Measurements from ENCODE around the gene SLC22A17. TPM values are rescaled to one million over a fixed set of nuclear protein-coding genes. Genes with fewer than 3 reads are reported as not detected.

Gene SLC22A17
- total and polyA plus RNA-seq, 2 of the 13 experiments (the other 11 are each of a cell fraction or from before 2014, with no cell fraction given): 0.95 to 1.1 TPM

GRCh38 chr14:23301969-23302289, 50.8 kb downstream of the SLC22A17 start (continued):
- TF ChIP-seq NFE2 (CRISPR knock-in tag; IDR thresholded peaks at IDR 0.05) (peak; percentile 27; the same call in 1 of the 2 replicates), ZNF790 (CRISPR knock-in tag; IDR thresholded peaks at IDR 0.05; ENCODE audit: borderline replicate concordance) (peak; percentile 99; the same call in 1 of the 2 replicates), ZNF484 (CRISPR knock-in tag; IDR thresholded peaks at IDR 0.05; ENCODE audit: borderline replicate concordance, low read depth) (peak; percentile 96; the same call in 1 of the 2 replicates), IRF1 (CRISPR knock-in tag; IDR thresholded peaks at IDR 0.05; ENCODE audit: low read depth) (peak; percentile 86; the same call in 1 of the 2 replicates), ATF6 (CRISPR knock-in tag; conservative IDR thresholded peaks at IDR 0.05) (peak; percentile 75; the same call in 1 of the 2 replicates), ZNF282 (IDR thresholded peaks at IDR 0.05; ENCODE audit: partially characterized antibody) (no peak), ZNF510 (CRISPR knock-in tag; IDR thresholded peaks at IDR 0.05; ENCODE audit: low read depth) (0 out of 2 replicates have a peak, but pooled peaks have one; percentile 60), ZNF549 (CRISPR knock-in tag; IDR thresholded peaks at IDR 0.05) (peak; percentile 65), ZNF547 (CRISPR knock-in tag; IDR thresholded peaks at IDR 0.05) (peak; percentile 100), PHF20 (CRISPR knock-in tag; IDR thresholded peaks at IDR 0.05) (no peak), RBM22 (optimal IDR thresholded peaks at IDR 0.05; ENCODE audit: low read length) (no peak), SP1 (IDR thresholded peaks at IDR 0.05) (no peak), SP1 (CRISPR knock-in tag; IDR thresholded peaks at IDR 0.05) (peak; percentile 35), MBNL3 (CRISPR knock-in tag; conservative IDR thresholded peaks at IDR 0.05) (0 out of 2 replicates have a peak, but pooled peaks have one; percentile 80), USF2 (IDR thresholded peaks at IDR 0.05; ENCODE audit: low read depth, low read length) (no peak), USF2 (CRISPR knock-in tag; IDR thresholded peaks at IDR 0.05; ENCODE audit: borderline replicate concordance) (no peak; the same call in 1 of the 2 replicates), ZNF598 (CRISPR knock-in tag; IDR thresholded peaks at IDR 0.05; ENCODE audit: borderline replicate concordance) (no peak), RFXANK (CRISPR knock-in tag; IDR thresholded peaks at IDR 0.05) (peak; percentile 59), IRX3 (CRISPR knock-in tag; IDR thresholded peaks at IDR 0.05; ENCODE audit: borderline replicate concordance, low read depth) (peak; percentile 94), ZNF788 (CRISPR knock-in tag; IDR thresholded peaks at IDR 0.05; ENCODE audit: borderline replicate concordance) (peak; percentile 49; the same call in 1 of the 2 replicates), SKIL (CRISPR knock-in tag; IDR thresholded peaks at IDR 0.05; ENCODE audit: borderline replicate concordance) (no peak), CHD4 (IDR thresholded peaks at IDR 0.05; ENCODE audit: borderline replicate concordance, low read length) (no peak), ZNF34 (CRISPR knock-in tag; IDR thresholded peaks at IDR 0.05; ENCODE audit: borderline replicate concordance) (peak; percentile 93; the same call in 1 of the 2 replicates)
